ENCODE measurements around the gene SPN.
"Not testable (repeated sequence)": the region's sequence is repeated elsewhere in the genome, so short reads cannot be mapped to it uniquely, and the experiment has no call there.

SPN gene

DNA sequence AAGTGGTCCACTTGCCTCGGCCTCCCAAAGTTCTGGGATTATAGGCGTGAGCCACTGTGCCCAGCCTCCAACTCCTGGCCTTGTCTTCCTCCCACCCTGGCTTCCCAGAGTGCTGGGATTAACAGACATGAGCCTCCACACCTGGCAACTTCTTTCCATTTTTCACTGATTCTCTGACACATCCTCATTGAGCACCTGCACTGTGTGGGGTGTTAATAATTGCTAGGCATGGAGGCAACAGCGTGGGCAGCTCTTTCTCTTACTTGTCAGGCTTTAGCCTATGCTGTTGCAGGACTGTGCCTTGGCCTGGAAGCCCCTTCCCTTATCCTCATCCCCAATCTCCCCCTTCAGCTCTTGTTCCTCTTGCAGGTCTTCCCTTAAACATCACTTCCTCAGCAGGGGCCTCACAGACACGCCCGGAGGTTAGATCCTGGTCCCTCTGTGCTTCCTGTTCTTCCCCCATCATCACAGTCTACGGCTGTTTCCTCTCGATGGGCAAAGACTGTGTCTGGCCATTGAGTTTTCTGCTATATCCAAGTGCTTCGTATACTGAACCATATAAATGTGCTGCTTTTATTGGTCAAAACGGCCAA lies 23.8 kb downstream of the SPN start:
- ChIA-PET CTCF (no interaction called here), POLR2A (no interaction called here)
- TF ChIP-seq SP1 (IDR thresholded peaks at IDR 0.05) (no peak), CTBP1 (IDR thresholded peaks at IDR 0.05; ENCODE audit: borderline replicate concordance) (no peak), L3MBTL2 (conservative IDR thresholded peaks at IDR 0.05) (no peak), FOXM1 (IDR thresholded peaks at IDR 0.05; ENCODE audit: borderline replicate concordance) (no peak), NFRKB (IDR thresholded peaks at IDR 0.05) (no peak), FOXK2 (IDR thresholded peaks at IDR 0.05) (no peak), ELF4 (IDR thresholded peaks at IDR 0.05) (no peak), BHLHE40 (IDR thresholded peaks at IDR 0.05; ENCODE audit: borderline replicate concordance) (no peak), TARDBP (IDR thresholded peaks at IDR 0.05) (no peak), SUZ12 (IDR thresholded peaks at IDR 0.05) (no peak)
- TF ChIP-seq, protein P1, sequence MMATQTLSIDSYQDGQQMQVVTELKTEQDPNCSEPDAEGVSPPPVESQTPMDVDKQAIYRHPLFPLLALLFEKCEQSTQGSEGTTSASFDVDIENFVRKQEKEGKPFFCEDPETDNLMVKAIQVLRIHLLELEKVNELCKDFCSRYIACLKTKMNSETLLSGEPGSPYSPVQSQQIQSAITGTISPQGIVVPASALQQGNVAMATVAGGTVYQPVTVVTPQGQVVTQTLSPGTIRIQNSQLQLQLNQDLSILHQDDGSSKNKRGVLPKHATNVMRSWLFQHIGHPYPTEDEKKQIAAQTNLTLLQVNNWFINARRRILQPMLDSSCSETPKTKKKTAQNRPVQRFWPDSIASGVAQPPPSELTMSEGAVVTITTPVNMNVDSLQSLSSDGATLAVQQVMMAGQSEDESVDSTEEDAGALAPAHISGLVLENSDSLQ (IDR thresholded peaks at IDR 0.05), result no peak
- DNase-seq (ENCODE audit: extremely low spot score), result no peak

DNA sequence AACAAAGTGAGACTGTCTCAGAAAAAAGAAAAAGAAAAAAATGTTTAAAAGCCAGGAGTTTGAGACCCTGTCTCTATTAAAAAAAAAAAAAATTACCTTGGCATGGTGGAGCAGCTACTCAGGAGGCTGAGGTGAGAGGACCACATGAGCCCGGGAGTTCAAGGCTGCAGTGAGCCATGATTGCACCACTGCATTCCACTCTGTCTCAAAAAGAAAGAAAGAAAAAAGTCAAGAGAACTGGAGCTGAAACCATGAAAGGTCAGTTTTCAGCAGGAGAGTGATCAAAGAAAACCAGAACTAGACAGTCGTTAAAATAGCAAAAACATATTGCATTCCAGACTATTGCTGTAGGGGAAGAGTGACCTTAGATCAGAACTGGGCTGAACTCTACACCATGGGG lies 24.7 kb downstream of the SPN start:
- no peak for DNase-seq (ENCODE audit: extremely low spot score)
- ChIA-PET POLR2A (interaction anchor here (1.2 kb wide), 1 partner anchor 9 kb away, joined by 4 read pairs; the partner anchor contains the start of gene QPRT), CTCF (interaction anchor here (0.6 kb wide), 1 partner anchor 33 kb away, joined by 3 read pairs; no protein-coding TSS in a partner anchor)
- no peak for TF ChIP-seq L3MBTL2 (conservative IDR thresholded peaks at IDR 0.05)
- TF ChIP-seq, protein P1 (IDR thresholded peaks at IDR 0.05), result no peak
- no peak for TF ChIP-seq ELF4 (IDR thresholded peaks at IDR 0.05)
- TF ChIP-seq SUZ12 (IDR thresholded peaks at IDR 0.05), result no peak
- TF ChIP-seq SP1 (IDR thresholded peaks at IDR 0.05), result no peak
- TF ChIP-seq BHLHE40 (IDR thresholded peaks at IDR 0.05; ENCODE audit: borderline replicate concordance), result no peak
- no peak for TF ChIP-seq FOXM1 (IDR thresholded peaks at IDR 0.05; ENCODE audit: borderline replicate concordance)
- TF ChIP-seq ARNT (IDR thresholded peaks at IDR 0.05), result no peak
- no peak for TF ChIP-seq CTBP1 (IDR thresholded peaks at IDR 0.05; ENCODE audit: borderline replicate concordance)
- no peak for TF ChIP-seq HDGF (IDR thresholded peaks at IDR 0.05; ENCODE audit: borderline replicate concordance)
- TF ChIP-seq ZNF384 (IDR thresholded peaks at IDR 0.05), result no peak
- no peak for TF ChIP-seq TARDBP (IDR thresholded peaks at IDR 0.05)

DNA sequence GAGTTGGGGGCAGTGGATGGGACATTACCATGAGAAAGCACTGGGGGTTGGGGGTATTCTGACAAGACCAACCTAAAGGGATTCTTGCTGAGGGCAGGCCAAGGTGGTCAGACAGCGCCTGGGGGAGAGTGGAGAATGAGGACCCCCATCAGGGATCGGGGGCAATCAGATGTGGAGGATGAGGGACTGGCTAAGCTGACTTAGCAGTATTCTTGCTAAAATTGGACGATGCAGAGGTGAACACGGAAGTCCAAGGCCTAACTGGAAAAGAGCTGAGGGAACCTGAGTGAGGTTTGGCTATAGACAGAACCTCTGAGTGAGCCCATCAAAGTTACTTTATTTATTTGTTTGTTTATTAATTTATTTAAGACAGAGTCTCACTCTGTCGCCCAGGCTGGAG lies 25.1 kb downstream of the SPN start:
- CTCF ChIA-PET, result interaction anchor here (0.6 kb wide), 1 partner anchor 32 kb away, joined by 3 read pairs; no protein-coding TSS in a partner anchor
- POLR2A ChIA-PET, result interaction anchor here (1.2 kb wide), 1 partner anchor 9 kb away, joined by 4 read pairs; the partner anchor contains the start of gene QPRT
- TF ChIP-seq FOXK2 (IDR thresholded peaks at IDR 0.05) (no peak), SUZ12 (IDR thresholded peaks at IDR 0.05) (no peak), CTBP1 (IDR thresholded peaks at IDR 0.05; ENCODE audit: borderline replicate concordance) (no peak), NFRKB (IDR thresholded peaks at IDR 0.05) (no peak)
- DNase-seq (ENCODE audit: extremely low spot score), result no peak

DNA sequence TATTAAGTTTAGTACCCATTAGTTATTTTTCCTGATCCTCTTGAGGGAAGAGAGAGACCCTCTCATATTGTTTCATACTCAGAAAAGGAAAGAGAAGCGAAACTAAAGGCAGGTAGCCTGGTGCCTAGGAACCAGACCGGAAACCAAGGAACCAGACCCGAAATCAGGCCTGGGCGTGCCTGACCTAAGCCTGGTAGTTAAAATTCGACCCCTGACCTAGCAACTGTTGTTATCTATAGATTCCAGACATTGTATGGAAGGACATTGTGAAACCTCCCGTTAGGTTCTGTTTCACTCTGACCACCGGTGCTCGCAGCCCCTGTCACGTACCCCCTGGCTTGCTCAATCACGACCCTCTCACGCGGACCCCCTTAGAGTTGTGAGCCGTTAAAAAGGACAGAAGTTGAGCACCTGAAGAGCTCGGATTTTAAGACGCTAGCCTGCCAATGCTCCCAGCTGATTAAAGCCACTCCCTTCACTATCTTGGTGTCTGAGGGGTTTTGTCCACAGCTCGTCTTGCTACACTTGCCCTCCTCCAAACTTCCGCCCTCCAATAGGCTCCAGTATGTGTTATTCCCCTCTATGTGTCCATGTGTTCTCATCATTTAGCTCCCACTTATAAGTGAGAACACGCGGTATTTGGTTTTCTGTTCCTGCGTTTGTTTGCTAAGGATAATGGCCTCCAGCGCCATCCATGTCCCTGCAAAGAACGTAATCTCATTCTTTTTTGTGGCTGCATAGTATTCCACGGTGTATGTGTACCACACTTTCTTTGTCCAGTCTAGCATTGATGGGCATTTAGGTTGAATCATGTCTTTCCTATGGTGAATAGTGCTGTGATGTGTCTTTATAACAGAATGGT lies 26.7 kb downstream of the SPN start:
- ChIA-PET CTCF (interaction anchor here (0.6 kb wide), 1 partner anchor 31 kb away, joined by 3 read pairs; no protein-coding TSS in a partner anchor), POLR2A (interaction anchor here (0.9 kb wide), 1 partner anchor 10 kb away, joined by 3 read pairs; the partner anchor contains the start of gene QPRT)
- not testable (repeated sequence) for DNase-seq (ENCODE audit: extremely low spot score)

DNA sequence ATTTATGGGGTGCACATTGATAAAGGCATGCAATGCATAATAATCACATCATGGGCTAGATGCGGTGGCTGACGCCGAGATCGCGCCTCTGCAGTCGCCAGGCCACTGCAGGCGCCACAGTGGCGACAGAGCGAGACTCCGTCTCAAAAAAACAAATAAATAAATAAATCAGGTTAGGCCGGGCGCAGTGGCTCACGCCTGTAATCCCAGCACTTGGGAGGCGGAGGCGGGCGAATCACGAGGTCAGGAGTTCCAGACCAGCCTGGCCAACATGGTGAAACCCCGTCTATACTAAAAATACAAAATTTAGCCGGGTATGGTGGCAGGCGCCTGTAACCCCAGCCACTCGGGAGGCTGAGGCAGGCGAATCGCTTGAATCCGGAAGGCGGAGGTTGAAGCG lies 29.6 kb downstream of the SPN start:
- POLR2A ChIA-PET; CTCF ChIA-PET; DNase-seq (ENCODE audit: extremely low spot score): not testable (repeated sequence)

DNA sequence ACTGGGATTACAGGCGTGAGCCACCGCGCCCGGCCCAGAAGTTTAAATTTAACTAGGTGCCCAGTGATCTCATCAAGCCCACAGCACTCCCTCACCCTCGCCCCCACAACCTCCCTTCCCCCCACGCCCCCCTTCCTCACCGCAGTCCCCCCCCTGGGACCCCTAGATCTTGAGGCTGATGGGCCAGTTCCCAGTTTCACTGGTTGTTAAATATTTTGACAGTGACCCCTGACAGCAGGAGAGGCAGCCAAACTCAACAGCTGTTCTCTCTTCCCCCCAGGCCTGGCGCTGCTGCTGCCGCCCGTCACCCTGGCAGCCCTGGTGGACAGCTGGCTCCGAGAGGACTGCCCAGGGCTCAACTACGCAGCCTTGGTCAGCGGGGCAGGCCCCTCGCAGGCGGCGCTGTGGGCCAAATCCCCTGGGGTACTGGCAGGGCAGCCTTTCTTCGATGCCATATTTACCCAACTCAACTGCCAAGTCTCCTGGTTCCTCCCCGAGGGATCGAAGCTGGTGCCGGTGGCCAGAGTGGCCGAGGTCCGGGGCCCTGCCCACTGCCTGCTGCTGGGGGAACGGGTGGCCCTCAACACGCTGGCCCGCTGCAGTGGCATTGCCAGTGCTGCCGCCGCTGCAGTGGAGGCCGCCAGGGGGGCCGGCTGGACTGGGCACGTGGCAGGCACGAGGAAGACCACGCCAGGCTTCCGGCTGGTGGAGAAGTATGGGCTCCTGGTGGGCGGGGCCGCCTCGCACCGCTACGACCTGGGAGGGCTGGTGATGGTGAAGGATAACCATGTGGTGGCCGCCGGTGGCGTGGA lies 31.5 kb downstream of the SPN start:
- no peak for DNase-seq (ENCODE audit: extremely low spot score)
- no peak for TF ChIP-seq FOXM1 (IDR thresholded peaks at IDR 0.05; ENCODE audit: borderline replicate concordance)
- no peak for TF ChIP-seq FOXK2 (IDR thresholded peaks at IDR 0.05)
- no peak for TF ChIP-seq CTBP1 (IDR thresholded peaks at IDR 0.05; ENCODE audit: borderline replicate concordance)
- TF ChIP-seq ARNT (IDR thresholded peaks at IDR 0.05), result no peak
- TF ChIP-seq TARDBP (IDR thresholded peaks at IDR 0.05), result no peak
- TF ChIP-seq L3MBTL2 (conservative IDR thresholded peaks at IDR 0.05), result no peak
- TF ChIP-seq HDGF (IDR thresholded peaks at IDR 0.05; ENCODE audit: borderline replicate concordance), result no peak
- TF ChIP-seq SUZ12 (IDR thresholded peaks at IDR 0.05), result no peak
- TF ChIP-seq, protein P1 (IDR thresholded peaks at IDR 0.05), result no peak
- TF ChIP-seq NFRKB (IDR thresholded peaks at IDR 0.05), result no peak
- TF ChIP-seq BHLHE40 (IDR thresholded peaks at IDR 0.05; ENCODE audit: borderline replicate concordance), result no peak
- no peak for TF ChIP-seq ELF4 (IDR thresholded peaks at IDR 0.05)
- TF ChIP-seq SP1 (IDR thresholded peaks at IDR 0.05), result no peak
- TF ChIP-seq ZNF384 (IDR thresholded peaks at IDR 0.05), result no peak
- TF ChIP-seq FOXA1 (IDR thresholded peaks at IDR 0.05), result no peak
- POLR2A ChIA-PET, result no interaction called here
- CTCF ChIA-PET, result no interaction called here

All from HEK293T (cell line).